ENCODE data around the gene FKBP14. TPM values are rescaled to one million over a fixed set of nuclear protein-coding genes. Genes with fewer than 3 reads are reported as not detected.

Gene FKBP14, protein sequence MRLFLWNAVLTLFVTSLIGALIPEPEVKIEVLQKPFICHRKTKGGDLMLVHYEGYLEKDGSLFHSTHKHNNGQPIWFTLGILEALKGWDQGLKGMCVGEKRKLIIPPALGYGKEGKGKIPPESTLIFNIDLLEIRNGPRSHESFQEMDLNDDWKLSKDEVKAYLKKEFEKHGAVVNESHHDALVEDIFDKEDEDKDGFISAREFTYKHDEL
- 79.9 and 141 TPM in 2 replicates for total RNA-seq

DNA sequence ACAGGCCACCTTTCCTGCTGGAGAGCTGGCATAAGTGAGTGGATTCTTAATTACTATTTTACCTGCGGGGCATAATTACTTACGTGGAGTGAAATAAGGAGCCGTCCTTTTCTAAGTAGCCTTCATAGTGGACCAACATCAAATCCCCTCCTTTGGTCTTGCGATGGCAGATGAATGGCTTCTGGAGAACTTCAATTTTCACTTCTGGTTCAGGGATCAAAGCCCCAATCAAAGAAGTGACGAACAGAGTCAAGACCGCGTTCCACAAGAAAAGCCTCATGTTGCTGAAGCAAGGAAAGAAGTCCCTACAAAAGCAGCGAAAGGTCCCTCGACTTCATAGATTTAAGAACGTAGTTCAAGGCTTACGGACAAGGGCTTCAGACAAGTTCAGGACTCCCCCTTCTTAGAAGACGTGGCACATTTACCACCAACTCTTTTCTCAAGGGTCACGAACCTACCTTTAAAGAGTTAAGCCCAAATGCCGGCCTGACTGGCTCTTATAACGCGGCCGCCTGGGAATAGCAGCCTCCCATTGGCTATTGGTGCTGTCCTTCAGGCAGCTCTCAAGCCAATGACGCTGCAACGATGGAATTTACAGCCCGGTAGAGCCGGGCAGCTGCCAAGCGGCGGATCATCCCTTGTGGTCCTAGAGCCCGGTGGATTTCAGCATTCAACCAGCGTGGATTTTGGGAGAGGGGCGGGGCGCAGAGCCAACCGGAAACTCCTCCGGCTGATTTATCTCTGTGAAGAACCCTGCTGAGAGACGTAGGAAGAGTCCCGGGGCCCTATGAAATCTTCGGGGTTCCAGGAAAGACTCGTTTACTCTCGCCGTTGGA is at the start of gene FKBP14:
Gene FKBP14, minus strand, starts transcription at position 474 of the 836 bp plus-strand sequence. Its CDS starts 194 bp downstream, at position 280.

DNA sequence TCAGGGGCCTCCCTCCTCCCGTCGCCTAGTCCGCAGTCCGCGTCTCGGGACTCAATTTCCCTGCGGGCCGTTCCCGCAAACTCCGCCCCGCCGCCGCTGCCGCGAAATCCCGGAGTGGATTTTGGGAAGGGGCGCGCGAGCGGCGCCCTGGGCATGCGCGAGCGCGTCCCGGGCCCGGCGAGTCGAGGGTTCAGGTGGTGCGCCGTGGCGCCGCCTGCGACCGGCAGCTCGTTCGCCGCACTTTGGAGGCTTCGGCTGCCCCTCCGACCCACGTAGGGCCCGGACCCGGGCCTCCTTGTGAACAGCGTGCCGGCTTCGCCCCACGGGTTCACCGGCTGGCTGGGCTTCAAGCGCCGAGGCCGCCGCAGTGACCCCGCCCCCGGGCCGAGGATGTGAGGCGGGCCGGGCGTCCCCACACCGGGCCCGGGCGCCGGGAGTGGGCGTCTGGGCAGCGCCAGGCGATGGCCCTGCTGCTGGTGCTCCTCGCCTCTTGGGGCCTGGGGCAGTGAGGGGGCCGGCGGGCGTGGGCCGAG is 1.8 kb upstream of the FKBP14 start, which contains the start of gene PLEKHA8:
Gene PLEKHA8, plus strand, starts transcription at position 197 of the 533 bp plus-strand sequence. CDS start 351 bp downstream, outside the sequence.

DNA sequence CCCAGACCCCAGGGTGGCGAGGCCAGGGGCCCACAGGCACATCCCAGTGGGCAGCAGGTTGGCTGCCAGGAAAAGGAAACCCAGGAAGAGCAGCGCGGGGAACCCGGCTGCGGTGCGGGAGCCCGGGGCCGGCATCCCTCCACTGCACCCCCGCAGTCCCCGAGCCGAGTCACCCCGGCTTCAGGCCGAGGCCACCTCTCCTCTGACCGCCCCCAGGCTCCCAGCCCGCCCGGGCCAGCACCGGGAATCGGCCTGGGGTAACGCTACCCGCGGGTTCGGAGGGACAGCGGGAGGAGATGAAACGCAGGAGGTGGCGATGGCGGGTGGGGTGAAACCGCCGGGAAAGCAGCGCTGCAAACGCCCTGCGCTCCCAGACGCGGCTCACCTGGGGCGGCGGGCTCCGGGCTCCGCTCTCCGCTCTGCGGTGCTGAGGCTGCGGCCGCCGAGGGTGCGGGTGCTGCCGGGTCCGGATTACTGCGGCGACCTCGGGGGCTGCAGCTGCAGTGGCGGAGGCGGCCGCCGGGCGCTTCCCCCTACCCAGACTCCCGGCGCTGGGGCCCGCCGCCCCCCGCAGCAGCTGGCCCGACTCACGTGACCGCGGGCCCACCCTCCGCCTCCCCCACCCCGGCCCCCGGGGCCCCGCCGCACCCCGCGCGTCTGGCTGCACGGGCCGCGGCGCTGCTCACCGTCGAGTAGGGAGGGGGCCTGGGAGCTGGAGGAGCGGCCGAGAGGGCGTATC is 37.1 kb downstream of the FKBP14 start, which contains the start of gene SCRN1:
Gene SCRN1, minus strand, starts transcription at position 545 of the 739 bp plus-strand sequence. CDS start 20,734 bp downstream, outside the sequence.

Other genes with a start within 250 kb of the FKBP14 start
- gene WIPF3, start 220.2 kb downstream of the FKBP14 start, total RNA-seq = not detected in 2 replicates
- 104 and 123 TPM in 2 replicates for gene SCRN1, start 36.9 kb downstream of the FKBP14 start, total RNA-seq
- 15.7 and 18.8 TPM in 2 replicates for gene PLEKHA8, start 1.7 kb upstream of the FKBP14 start, total RNA-seq
- gene MTURN, start 108.3 kb upstream of the FKBP14 start, total RNA-seq = 6.1 and 10.1 TPM in 2 replicates

Data from smooth muscle cell of the umbilical artery (primary cell).